Measurements from ENCODE around the gene RANBP9.

DNA sequence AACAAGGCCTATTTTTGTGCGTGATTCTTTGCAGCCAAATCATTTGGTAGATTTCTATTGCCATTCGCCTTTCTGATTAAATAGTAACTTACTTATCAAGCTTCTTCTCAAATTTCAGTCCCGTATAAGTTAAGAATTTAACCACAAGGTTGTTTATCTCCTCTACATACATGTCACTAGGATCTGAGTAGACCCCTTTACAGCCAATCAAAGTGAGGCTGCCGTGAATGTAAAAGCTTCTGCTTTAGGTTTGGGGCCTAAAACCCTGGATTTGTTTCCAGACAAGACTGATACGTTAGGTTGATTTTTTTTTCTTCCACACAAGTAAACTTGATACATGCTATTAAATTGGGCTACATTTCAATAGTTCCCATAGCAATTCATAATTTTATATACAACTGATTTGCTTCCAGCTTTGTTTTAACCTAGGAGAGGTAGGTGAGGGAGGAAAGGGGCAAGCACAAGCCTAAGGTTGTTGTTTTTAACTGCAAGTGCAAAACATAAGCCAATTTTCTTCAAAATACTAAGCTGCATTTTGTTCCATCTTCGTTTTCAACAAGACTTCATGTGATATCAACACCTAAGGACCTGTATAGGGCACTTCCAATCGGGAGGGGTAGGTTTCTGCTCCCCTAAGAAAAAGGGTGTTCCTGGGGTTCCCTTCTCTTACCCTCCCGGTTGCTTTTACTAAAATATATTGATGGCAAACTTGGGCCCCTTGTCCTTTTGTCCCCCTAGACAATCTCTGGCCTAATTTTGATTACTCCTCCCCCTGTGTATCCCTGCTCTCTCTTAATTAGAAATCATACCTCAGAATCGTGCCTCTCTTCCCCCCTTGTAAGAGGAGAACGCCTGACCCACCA is 1.7 kb downstream of the RANBP9 start:
- no peak for TF ChIP-seq EP300 (IDR thresholded peaks at IDR 0.05)
- TF ChIP-seq, protein P1, sequence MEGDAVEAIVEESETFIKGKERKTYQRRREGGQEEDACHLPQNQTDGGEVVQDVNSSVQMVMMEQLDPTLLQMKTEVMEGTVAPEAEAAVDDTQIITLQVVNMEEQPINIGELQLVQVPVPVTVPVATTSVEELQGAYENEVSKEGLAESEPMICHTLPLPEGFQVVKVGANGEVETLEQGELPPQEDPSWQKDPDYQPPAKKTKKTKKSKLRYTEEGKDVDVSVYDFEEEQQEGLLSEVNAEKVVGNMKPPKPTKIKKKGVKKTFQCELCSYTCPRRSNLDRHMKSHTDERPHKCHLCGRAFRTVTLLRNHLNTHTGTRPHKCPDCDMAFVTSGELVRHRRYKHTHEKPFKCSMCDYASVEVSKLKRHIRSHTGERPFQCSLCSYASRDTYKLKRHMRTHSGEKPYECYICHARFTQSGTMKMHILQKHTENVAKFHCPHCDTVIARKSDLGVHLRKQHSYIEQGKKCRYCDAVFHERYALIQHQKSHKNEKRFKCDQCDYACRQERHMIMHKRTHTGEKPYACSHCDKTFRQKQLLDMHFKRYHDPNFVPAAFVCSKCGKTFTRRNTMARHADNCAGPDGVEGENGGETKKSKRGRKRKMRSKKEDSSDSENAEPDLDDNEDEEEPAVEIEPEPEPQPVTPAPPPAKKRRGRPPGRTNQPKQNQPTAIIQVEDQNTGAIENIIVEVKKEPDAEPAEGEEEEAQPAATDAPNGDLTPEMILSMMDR (IDR thresholded peaks at IDR 0.05) = no peak
